Measurements from ENCODE around the gene ZNF644. TPM values are rescaled to one million over a fixed set of nuclear protein-coding genes. Genes with fewer than 3 reads are reported as not detected.

The ZNF644 gene
- total RNA-seq, 2 experiments from 2014 or later, result 42.4 to 42.8 TPM

DNA sequence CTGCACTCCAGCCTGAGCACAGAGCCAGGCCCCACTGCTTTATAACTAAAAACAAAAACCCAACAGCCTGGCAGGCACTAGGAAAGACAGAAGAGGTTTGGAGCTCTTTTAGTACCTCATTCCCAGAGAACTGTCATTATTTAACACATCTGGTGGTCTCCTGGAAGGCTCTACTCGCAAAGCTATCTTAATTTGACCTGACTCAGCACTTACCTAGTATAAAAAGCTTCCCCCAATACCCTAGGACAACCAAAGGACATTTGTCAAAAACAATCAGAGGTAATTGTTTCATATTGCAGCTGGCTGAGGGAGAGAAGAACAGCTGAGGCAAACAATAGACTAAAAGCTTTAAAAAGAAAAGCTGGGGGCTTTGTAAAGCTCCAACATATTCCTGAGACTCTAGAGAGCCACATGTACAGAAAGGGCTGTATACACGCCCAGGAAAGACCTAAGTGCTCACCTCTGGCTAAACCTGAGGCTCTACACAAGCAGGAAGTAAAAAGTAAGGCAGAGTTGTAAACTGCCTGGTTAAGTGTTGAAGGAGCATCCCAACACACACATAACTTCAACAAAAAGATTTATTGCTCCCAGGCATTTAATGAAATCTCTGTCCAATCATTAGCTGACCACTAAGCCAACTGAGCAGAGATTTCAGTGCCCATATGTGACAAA lies 25.0 kb downstream of the ZNF644 start:
- H3K9me3 Mint-ChIP-seq, result peaks cover 23% of the 10 kb centered on the region
- intact Hi-C loops (cut with micrococcal nuclease), result no loop called here

DNA sequence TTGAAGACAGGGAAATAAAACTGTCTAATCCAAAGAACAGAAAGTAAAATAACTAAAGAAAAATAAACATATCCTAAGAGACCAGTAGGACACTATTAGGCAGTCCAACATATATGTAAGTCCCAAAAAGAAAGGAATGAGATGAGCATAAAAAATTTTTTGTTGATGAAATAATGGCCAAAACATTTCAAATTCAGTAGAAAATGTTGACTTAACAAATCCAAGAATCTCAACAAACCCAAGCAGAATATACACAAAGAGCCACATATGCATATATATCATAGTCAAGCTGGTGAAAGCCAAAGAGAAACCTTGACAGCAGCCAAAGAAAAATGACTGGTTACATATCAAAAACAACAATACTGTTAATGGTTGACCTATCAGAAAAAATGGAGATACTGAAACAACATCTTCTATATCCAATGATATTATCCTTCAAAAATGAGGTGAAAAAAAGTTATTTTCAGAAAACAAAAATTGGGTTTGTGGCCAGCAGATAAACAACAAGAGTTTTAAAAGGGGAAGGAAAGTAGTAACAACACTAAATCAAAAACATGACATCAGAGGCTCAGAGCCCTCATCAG lies 26.4 kb downstream of the ZNF644 start:
- peak overlapping the region; percentile 19 for H3K27ac Mint-ChIP-seq
- no peak for DNase-seq
- intact Hi-C loops (cut with micrococcal nuclease), result no loop called here
- no peak overlapping the region for H3K4me3 Mint-ChIP-seq
- no peaks in the 10 kb centered on the region for H3K27me3 Mint-ChIP-seq (ENCODE audit: low read depth)
- peaks cover 21% of the 10 kb centered on the region for H3K9me3 Mint-ChIP-seq
- peaks cover 71% of the 10 kb centered on the region for H3K36me3 Mint-ChIP-seq (ENCODE audit: low read depth)
- CTCF ChIA-PET, result no interaction called here
- peaks cover 75% of the 10 kb centered on the region for H3K4me1 Mint-ChIP-seq (ENCODE audit: low read depth)

More for the DNA sequence above, 25.0 kb downstream of the ZNF644 start:
- Mint-ChIP-seq H3K4me3 (no peak overlapping the region), H3K36me3 (ENCODE audit: low read depth) (peaks cover 69% of the 10 kb centered on the region), H3K27me3 (ENCODE audit: low read depth) (no peaks in the 10 kb centered on the region), H3K27ac (no peak overlapping the region), H3K4me1 (ENCODE audit: low read depth) (peaks cover 75% of the 10 kb centered on the region)
- no peak for DNase-seq
- CTCF ChIA-PET, result interaction anchor here (0.7 kb wide), 1 partner anchor 275 kb away, joined by 3 read pairs; no protein-coding TSS in a partner anchor

DNA sequence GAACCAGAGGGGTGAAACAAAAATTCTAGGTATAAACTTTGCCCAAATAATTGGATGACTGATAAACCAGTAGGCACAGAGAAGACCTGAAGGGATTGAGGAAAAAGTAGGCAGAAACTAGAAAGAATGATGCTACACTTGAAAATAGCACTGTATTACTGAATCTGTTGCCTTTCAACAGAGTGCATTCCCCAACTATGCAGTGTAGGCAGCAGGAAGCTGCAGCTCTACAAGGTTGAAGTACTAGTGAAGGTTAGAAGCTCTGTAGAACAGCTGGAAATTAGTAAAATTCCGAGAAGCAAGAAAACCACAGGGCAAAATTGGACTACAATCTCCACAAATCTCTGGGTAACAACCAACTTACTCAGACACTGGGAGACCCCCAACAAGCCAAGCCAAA lies 27.4 kb downstream of the ZNF644 start:
- Mint-ChIP-seq H3K27me3 (ENCODE audit: low read depth) (no peaks in the 10 kb centered on the region), H3K36me3 (ENCODE audit: low read depth) (peaks cover 70% of the 10 kb centered on the region), H3K4me3 (no peak overlapping the region), H3K27ac (no peak overlapping the region), H3K9me3 (peaks cover 21% of the 10 kb centered on the region), H3K4me1 (ENCODE audit: low read depth) (peaks cover 69% of the 10 kb centered on the region)
- no peak for DNase-seq
- CTCF ChIA-PET, result interaction anchor here (0.5 kb wide), 1 partner anchor 139 kb away, joined by 4 read pairs; no protein-coding TSS in a partner anchor
- intact Hi-C loops (cut with micrococcal nuclease), result no loop called here

DNA sequence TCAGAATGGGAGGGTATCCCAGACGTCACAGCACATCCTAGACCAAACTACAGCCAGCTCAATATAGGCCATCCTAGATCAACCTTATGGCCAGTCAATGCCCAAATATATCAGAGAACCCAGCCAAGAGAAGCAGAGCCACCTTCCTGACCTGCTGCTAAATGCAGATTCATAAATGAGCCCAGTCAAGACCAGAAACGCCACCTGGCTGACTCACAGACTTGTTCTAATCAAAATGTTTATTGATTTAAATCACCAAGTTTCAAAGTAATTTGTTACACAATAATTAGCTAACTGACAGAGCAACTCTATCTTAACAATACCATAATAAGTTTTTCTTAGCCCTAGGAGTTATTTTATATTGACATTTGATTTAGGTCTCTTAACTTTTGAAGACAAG lies 28.6 kb downstream of the ZNF644 start:
- CTCF ChIA-PET, result interaction anchor here (0.6 kb wide), 1 partner anchor 1522 kb away, joined by 3 read pairs; no protein-coding TSS in a partner anchor
- DNase-seq, result no peak
- no peak overlapping the region for H3K27ac Mint-ChIP-seq
- intact Hi-C loops (cut with micrococcal nuclease), result no loop called here
- H3K27me3 Mint-ChIP-seq (ENCODE audit: low read depth), result no peaks in the 10 kb centered on the region
- H3K9me3 Mint-ChIP-seq, result peaks cover 26% of the 10 kb centered on the region
- H3K4me3 Mint-ChIP-seq, result no peak overlapping the region
- H3K36me3 Mint-ChIP-seq (ENCODE audit: low read depth), result peaks cover 70% of the 10 kb centered on the region
- peaks cover 69% of the 10 kb centered on the region for H3K4me1 Mint-ChIP-seq (ENCODE audit: low read depth)

DNA sequence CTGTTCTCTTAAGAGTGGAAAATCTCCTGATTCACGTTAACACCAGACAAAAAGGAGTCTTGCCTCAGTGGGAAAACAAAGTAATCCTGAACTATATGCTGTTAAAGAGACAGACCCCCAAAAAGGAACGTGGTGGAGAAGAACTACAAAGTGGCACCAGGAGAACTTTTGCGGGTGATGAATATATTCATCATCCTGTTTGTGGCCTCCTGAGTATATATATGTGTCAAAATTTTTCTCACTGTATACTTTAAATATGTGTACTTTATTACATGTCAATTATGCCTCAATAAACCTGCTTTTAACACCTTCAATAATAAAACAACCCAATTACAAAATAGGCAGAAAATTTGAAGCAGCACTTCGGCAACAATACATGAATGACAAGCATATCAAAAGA lies 31.1 kb downstream of the ZNF644 start:
- no peak for DNase-seq
- Mint-ChIP-seq H3K4me1 (ENCODE audit: low read depth) (peaks cover 69% of the 10 kb centered on the region), H3K36me3 (ENCODE audit: low read depth) (peaks cover 64% of the 10 kb centered on the region), H3K4me3 (no peak overlapping the region), H3K9me3 (peaks cover 31% of the 10 kb centered on the region), H3K27ac (no peak overlapping the region), H3K27me3 (ENCODE audit: low read depth) (no peaks in the 10 kb centered on the region)
- intact Hi-C loops (cut with micrococcal nuclease), result no loop called here
- CTCF ChIA-PET, result no interaction called here

DNA sequence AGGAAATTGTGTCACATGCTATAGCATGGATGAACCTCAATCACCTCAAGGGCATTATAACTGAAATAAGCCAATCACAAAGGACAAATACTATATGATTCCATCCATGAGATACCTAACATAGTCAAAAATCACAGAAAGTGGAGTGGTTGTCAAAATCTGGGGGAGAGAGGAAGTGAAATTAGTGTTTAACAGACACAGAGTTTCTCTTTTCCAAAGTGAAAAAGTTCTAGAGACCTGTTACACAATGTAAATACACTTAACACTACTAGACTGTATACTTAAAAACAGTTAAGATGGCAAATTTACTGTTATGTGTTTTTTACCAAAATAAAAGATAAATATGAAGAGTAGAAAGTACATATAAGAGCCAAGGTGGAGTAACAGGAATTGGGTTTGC lies 31.8 kb downstream of the ZNF644 start:
- no peak for DNase-seq
- H3K9me3 Mint-ChIP-seq, result peaks cover 28% of the 10 kb centered on the region
- intact Hi-C loops (cut with micrococcal nuclease), result no loop called here
- H3K36me3 Mint-ChIP-seq (ENCODE audit: low read depth), result peaks cover 59% of the 10 kb centered on the region
- CTCF ChIA-PET, result no interaction called here
- H3K27me3 Mint-ChIP-seq (ENCODE audit: low read depth), result no peaks in the 10 kb centered on the region
- no peak overlapping the region for H3K4me3 Mint-ChIP-seq
- H3K4me1 Mint-ChIP-seq (ENCODE audit: low read depth), result peaks cover 66% of the 10 kb centered on the region
- no peak overlapping the region for H3K27ac Mint-ChIP-seq

DNA sequence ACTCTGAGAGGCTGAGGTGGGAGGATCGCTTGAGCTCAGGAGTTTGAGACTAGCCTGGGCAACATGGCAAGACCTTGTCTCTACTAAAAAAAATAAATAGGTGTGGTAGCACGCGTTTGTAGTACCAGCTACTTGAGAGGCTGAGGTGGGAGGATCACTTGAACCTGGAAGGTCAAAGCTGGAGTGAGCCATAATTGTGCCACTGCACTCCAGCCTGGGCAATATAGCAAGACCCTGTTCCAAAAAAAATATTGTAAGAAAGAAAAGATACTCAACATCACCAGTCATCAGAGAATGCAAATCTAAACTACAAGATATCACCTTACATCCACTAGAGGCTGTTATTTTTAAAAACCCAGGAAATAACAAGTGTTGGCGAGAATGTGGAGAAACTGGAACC lies 32.5 kb downstream of the ZNF644 start:
- Mint-ChIP-seq H3K27ac (no peak overlapping the region), H3K4me1 (ENCODE audit: low read depth) (peaks cover 60% of the 10 kb centered on the region), H3K4me3 (no peak overlapping the region), H3K9me3 (peaks cover 28% of the 10 kb centered on the region), H3K36me3 (ENCODE audit: low read depth) (peaks cover 59% of the 10 kb centered on the region), H3K27me3 (ENCODE audit: low read depth) (no peaks in the 10 kb centered on the region)
- intact Hi-C loops (cut with micrococcal nuclease), result no loop called here
- no peak for DNase-seq
- CTCF ChIA-PET, result no interaction called here

DNA sequence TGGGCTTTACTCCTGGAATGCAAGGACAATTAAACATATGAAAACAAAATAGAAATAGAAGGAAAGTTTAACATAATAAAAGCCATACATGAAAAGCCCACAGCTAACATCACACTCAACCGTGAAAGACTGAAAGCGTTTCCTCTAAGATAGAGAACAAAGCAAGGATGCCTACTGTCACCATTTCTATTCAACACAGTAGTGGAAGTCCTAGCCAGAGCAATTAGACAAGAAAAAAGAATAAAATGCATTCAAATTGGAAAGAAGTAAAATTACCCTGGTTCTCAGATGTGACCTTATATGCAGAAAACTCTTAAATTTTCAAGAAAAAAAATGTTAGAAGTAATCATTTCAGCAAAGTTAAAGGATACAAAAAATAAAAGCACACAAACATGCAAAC lies 34.0 kb downstream of the ZNF644 start:
- no peak overlapping the region for H3K27ac Mint-ChIP-seq
- peaks cover 28% of the 10 kb centered on the region for H3K9me3 Mint-ChIP-seq
- H3K27me3 Mint-ChIP-seq (ENCODE audit: low read depth), result no peaks in the 10 kb centered on the region
- CTCF ChIA-PET, result no interaction called here
- DNase-seq, result no peak
- no peak overlapping the region for H3K4me3 Mint-ChIP-seq
- intact Hi-C loops (cut with micrococcal nuclease), result no loop called here
- H3K4me1 Mint-ChIP-seq (ENCODE audit: low read depth), result peaks cover 58% of the 10 kb centered on the region
- H3K36me3 Mint-ChIP-seq (ENCODE audit: low read depth), result peaks cover 52% of the 10 kb centered on the region

DNA sequence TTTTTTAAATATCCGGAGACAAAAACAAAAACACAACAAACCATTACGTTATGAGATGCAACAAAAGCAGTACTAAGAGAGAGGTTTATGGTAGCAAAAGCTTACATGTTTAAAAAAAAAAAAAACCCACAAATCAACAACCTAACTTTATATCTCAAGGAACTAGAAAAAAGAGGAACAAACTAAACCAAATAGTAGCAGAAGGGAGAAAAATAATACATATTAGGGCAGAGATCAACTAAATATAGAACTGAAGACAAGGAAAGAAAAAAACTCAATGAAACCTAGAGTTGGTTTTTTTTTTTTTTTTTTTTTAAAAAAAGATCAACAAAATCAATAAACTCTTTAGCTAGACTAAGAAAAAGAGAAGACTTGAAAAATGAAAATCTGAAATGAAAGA lies 34.9 kb downstream of the ZNF644 start:
- CTCF ChIA-PET, result no interaction called here
- Mint-ChIP-seq H3K36me3 (ENCODE audit: low read depth) (peaks cover 48% of the 10 kb centered on the region), H3K4me1 (ENCODE audit: low read depth) (peaks cover 58% of the 10 kb centered on the region)

DNA sequence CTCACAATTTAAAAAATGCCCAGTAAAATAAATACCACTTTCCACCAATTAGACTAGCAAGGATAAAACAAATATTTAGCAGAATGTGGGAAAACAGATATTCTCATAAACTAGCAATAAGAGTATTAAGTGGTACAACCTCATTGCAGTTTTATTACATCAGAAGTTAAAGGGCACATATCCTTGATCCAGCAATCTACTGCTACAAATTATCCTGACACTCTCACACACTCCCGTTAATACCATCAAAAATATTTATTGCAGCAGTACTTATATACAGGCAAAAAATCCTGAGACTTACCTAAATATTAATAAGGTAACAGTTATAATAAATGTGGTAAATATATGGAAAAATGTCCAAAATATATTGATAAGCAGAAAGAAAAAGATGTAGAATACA lies 44.3 kb downstream of the ZNF644 start:
- H3K36me3 Mint-ChIP-seq (ENCODE audit: low read depth), result peaks cover 40% of the 10 kb centered on the region
- no peak for DNase-seq
- peaks cover 33% of the 10 kb centered on the region for H3K4me1 Mint-ChIP-seq (ENCODE audit: low read depth)
- H3K27me3 Mint-ChIP-seq (ENCODE audit: low read depth), result no peaks in the 10 kb centered on the region
- H3K27ac Mint-ChIP-seq, result no peak overlapping the region
- intact Hi-C loops (cut with micrococcal nuclease), result no loop called here
- CTCF ChIA-PET, result no interaction called here
- no peaks in the 10 kb centered on the region for H3K9me3 Mint-ChIP-seq
- H3K4me3 Mint-ChIP-seq, result no peak overlapping the region

More for the DNA sequence above, 34.9 kb downstream of the ZNF644 start:
- no peak for DNase-seq
- Mint-ChIP-seq H3K4me3 (no peak overlapping the region), H3K27ac (no peak overlapping the region), H3K9me3 (peaks cover 26% of the 10 kb centered on the region), H3K27me3 (ENCODE audit: low read depth) (no peaks in the 10 kb centered on the region)
- intact Hi-C loops (cut with micrococcal nuclease), result no loop called here

DNA sequence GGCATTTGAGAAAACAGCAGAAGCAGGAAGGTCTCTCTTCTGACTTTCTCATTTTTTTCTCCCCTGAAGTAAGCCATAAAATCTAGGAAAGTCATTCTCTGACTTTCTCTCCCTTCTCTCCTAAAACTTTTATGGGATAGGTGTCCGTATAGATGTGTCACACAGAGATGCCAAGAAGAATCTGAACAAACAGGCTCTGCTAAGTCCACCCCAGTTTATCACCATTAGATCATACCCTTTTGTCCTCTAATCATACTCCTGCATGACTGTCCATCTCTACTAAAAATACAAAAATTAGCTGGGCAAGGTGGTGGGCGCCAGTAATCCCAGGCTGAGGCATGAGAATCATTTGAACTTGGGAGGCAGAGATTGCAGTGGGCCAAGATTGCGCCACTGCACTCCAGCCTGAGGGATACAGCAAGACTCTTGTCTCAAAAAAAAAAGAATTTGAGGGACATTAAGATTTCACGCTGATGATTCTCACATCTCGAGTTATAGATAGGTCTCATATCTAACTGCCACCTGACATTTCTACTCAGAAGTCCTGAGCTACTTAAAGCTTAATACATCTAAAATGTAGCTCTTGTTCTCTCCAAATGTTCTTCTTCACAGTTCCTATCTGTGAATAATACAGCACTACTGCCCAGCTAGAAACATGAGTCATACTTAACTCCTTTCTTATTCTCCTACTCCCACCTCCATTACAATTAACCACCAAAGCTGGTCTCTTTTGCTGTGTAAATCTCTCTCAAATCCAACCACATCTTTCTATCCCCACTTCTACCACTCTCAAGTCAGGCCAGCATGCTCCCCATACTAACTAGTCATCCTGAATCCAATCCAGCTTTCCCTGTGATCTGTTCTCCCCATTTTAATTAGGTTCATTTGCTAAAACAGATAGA lies 47.7 kb downstream of the ZNF644 start:
- Mint-ChIP-seq H3K9me3 (no peaks in the 10 kb centered on the region), H3K27me3 (ENCODE audit: low read depth) (no peaks in the 10 kb centered on the region), H3K36me3 (ENCODE audit: low read depth) (peaks cover 42% of the 10 kb centered on the region), H3K4me3 (no peak overlapping the region), H3K4me1 (ENCODE audit: low read depth) (peaks cover 43% of the 10 kb centered on the region), H3K27ac (peak overlapping the region; percentile 43)
- intact Hi-C loops (cut with micrococcal nuclease), result no loop called here
- CTCF ChIA-PET, result no interaction called here
- DNase-seq, result no peak

DNA sequence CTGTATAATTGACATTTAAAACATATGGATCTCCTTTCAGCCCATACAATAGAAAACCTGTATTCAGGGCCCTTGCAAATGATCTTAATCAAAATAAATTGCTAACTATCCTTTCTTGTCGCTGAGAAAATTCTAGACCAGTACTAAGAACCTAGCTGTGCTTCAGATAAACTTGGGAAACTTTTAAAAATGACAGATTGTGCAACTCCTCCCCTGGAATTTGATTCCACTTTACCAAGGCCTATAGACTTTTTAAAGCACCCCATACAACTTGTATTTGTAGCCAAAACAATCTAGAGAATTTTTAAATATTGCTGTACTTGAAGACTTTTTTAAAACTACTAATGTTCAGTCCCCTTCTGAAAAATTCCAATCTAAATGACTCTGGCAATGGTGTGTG lies 51.6 kb downstream of the ZNF644 start:
- CTCF ChIA-PET, result no interaction called here
- intact Hi-C loops (cut with micrococcal nuclease), result no loop called here
- H3K36me3 Mint-ChIP-seq (ENCODE audit: low read depth), result peaks cover 34% of the 10 kb centered on the region
- no peak for DNase-seq
- H3K27me3 Mint-ChIP-seq (ENCODE audit: low read depth), result no peaks in the 10 kb centered on the region
- H3K9me3 Mint-ChIP-seq, result no peaks in the 10 kb centered on the region
- no peak overlapping the region for H3K4me3 Mint-ChIP-seq
- H3K4me1 Mint-ChIP-seq (ENCODE audit: low read depth), result peaks cover 44% of the 10 kb centered on the region
- no peak overlapping the region for H3K27ac Mint-ChIP-seq

All from activated naive CD4-positive, alpha-beta T cell treated with anti-CD3 and anti-CD28 coated beads for 36 hours (primary cell).